ENCODE results near the gene EPS8.

GRCh38 chr12:15756822-15757221 lies 32.4 kb downstream of the EPS8 start:
- TF ChIP-seq CTCF (IDR thresholded peaks at IDR 0.05) = no peak
- no peak for TF ChIP-seq POLR2AphosphoS5 (IDR thresholded peaks at IDR 0.05; ENCODE audit: insufficient read depth in 1 of 2, low read depth in 1 of 2)

Measured in vagina (tissue), 2 donors.